K562 (cell line): ENCODE results near the gene FCGR3A.

Experiments used
- ATF6 ChIP-seq: sonication (generic); formaldehyde crosslinking; IDR thresholded peaks from 2 replicates; pipeline ENCODE4 v1.4.0; 2020; ENCODE audit warnings: mild to moderate bottlenecking, missing genetic modification reagents
- KAT7 ChIP-seq: sonication (generic); formaldehyde crosslinking; IDR thresholded peaks from 2 replicates; pipeline ENCODE4 v1.8.0; 2022; ENCODE audit warnings: missing genetic modification reagents, mild to moderate bottlenecking, borderline replicate concordance
- ZBTB26 ChIP-seq: fragments of 450-650 bp; formaldehyde crosslinking; IDR thresholded peaks from 2 replicates; pipeline ENCODE4 v1.4.0; 2022; ENCODE audit warnings: missing genetic modification characterization
- ZNF274 ChIP-seq: IDR thresholded peaks from 2 replicates; pipeline ENCODE4 v1.6.1; 2011; ENCODE audit warnings: low read depth, mild to moderate bottlenecking, low read length, moderate library complexity, borderline replicate concordance
- TF ChIP-seq, protein P1 (sequence below): sonication (generic); formaldehyde crosslinking; IDR thresholded peaks from 2 replicates; pipeline ENCODE4 v1.8.1; 2022; ENCODE audit warnings: missing genetic modification reagents
- TF ChIP-seq, protein P2 (sequence below), 3 experiments: IDR thresholded peaks in 2 of 3; conservative IDR thresholded peaks in 1 of 3; 2 replicates each; pipeline ENCODE4 v1.5.1; 2011 to 2012; ENCODE audit warnings: low read length in 3 of 3, mild to moderate bottlenecking in 3 of 3, control low read depth in 2 of 3, improper control_type of control experiment in 1 of 3, inconsistent platforms in 1 of 3, low read depth in 1 of 3, mixed read lengths in 1 of 3, moderate library complexity in 1 of 3; ENCODE audit not compliant: insufficient read depth in 2 of 3

GRCh38 chr1:161511756-161512060 is 37.9 kb downstream of the FCGR3A start:
- TF ChIP-seq KAT7 (CRISPR knock-in tag) (no peak), ATF6 (CRISPR knock-in tag) (no peak), ZBTB26 (no peak), ZNF274 (no peak)
- TF ChIP-seq, protein P1, sequence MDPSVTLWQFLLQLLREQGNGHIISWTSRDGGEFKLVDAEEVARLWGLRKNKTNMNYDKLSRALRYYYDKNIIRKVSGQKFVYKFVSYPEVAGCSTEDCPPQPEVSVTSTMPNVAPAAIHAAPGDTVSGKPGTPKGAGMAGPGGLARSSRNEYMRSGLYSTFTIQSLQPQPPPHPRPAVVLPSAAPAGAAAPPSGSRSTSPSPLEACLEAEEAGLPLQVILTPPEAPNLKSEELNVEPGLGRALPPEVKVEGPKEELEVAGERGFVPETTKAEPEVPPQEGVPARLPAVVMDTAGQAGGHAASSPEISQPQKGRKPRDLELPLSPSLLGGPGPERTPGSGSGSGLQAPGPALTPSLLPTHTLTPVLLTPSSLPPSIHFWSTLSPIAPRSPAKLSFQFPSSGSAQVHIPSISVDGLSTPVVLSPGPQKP, result no peak
- TF ChIP-seq, protein P2, sequence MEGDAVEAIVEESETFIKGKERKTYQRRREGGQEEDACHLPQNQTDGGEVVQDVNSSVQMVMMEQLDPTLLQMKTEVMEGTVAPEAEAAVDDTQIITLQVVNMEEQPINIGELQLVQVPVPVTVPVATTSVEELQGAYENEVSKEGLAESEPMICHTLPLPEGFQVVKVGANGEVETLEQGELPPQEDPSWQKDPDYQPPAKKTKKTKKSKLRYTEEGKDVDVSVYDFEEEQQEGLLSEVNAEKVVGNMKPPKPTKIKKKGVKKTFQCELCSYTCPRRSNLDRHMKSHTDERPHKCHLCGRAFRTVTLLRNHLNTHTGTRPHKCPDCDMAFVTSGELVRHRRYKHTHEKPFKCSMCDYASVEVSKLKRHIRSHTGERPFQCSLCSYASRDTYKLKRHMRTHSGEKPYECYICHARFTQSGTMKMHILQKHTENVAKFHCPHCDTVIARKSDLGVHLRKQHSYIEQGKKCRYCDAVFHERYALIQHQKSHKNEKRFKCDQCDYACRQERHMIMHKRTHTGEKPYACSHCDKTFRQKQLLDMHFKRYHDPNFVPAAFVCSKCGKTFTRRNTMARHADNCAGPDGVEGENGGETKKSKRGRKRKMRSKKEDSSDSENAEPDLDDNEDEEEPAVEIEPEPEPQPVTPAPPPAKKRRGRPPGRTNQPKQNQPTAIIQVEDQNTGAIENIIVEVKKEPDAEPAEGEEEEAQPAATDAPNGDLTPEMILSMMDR (IDR thresholded peaks at IDR 0.05 in 2 of 3, conservative IDR thresholded peaks at IDR 0.05 in 1 of 3; ENCODE audit: insufficient read depth in 2 of 3, low read depth in 1 of 3, low read length in 3 of 3), result no peak
